ENCODE data around the gene FOXL2.
"Not testable (repeated sequence)": the region's sequence is repeated elsewhere in the genome, so short reads cannot be mapped to it uniquely, and the experiment has no call there.

Gene FOXL2

DNA sequence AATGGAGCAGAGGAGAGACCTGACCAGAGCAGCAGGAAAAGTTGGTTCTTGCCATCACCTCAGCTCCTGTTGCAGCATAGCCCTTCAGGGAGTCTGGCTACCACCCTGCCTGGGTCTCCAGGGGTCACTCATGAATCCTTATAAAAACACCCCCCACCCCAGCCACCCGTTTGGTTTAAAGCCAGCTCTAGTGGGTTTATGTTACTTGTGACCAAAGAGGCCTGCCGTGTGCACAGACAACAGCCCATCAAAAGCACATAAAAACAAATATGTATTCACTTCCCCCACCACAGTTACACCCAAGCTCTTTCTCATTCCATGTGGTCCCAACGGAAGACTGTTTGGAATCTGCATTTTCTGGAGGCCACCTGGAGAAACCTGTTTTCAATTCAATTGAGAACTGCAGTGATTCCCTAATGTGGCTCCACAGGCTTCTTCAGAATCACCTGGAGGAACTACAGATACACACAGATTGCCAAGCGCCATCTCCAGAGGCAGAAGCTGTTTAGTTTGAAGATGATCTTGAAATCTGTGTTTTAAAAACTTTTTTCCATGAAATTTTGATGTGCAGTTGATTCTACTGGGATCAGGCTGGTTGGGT lies 13.8 kb downstream of the FOXL2 start:
- DNase-seq (ENCODE audit: low read depth), result no peak

DNA sequence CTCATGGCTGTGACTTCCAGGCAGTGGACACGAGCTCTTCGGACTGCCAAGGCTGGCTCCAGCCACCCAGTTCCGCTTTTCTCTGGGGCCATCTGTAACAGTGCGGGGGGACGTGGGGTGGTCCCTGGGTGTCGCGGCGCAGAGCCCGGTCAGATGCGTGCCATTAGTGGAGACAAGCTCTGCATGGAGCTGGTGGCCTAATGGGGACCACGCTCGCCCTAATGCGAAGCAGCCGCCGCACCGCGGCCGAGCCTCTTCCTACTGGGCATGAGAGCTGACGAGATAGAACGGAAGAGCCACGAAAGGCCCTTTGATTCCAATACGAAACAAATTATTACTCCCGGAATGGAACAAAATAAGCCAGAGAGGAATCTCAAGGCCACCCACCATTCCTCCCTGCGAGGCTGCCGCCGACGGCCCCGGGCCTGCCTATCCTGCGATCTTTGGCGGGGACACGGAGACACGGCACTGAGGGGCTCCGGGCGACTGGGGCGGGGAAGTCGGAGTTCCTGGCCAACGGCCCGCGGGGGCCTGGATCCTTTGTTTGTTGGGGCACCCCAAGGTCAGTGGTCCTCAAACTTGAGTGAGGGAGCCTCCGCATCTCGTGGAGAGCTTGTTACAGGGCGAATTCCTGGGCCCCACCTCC lies 18.1 kb downstream of the FOXL2 start:
- no peak for DNase-seq (ENCODE audit: low read depth)

DNA sequence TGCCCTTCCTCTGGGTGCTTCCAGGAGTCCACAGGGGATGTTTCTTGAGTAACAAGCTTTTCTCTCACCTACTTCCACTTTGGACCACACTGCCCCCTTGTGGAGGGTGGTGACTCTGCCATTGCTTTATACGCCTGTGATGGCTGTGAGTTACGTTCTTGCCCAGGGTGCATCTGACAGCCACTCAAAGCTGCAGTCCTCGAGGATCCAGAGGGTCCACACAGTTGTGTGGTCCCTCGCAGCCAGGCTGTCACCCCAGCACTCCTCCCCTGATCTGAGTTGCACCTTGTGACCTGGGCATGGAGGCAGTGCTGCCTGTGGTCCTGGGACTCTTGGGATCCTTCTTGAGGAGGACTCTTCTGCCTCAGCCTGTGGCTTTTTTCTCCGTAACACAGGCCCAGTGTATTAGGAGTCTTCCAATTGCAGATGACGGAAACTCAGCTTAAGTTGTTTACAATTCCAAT lies 23.4 kb downstream of the FOXL2 start:
- peak; percentile 72 for DNase-seq (ENCODE audit: low read depth)

DNA sequence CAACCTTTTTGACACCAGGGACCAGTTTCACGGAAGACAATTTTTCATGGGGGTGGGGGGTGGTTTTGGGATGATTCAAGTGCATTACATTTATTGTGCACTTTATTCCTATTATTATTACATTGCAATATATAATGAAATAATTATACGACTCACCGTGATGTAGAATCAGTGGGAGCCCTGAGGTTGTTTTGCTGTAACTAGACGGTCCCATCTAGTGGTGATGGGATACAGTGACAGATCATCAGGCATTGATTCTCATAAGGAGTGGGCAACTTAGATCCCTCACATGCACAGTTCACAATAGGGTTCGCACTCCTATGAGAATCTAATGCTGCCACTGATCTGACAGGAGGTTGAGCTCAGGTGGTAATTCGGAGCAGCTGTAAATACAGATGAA lies 24.5 kb downstream of the FOXL2 start:
- not testable (repeated sequence) for DNase-seq (ENCODE audit: low read depth)

DNA sequence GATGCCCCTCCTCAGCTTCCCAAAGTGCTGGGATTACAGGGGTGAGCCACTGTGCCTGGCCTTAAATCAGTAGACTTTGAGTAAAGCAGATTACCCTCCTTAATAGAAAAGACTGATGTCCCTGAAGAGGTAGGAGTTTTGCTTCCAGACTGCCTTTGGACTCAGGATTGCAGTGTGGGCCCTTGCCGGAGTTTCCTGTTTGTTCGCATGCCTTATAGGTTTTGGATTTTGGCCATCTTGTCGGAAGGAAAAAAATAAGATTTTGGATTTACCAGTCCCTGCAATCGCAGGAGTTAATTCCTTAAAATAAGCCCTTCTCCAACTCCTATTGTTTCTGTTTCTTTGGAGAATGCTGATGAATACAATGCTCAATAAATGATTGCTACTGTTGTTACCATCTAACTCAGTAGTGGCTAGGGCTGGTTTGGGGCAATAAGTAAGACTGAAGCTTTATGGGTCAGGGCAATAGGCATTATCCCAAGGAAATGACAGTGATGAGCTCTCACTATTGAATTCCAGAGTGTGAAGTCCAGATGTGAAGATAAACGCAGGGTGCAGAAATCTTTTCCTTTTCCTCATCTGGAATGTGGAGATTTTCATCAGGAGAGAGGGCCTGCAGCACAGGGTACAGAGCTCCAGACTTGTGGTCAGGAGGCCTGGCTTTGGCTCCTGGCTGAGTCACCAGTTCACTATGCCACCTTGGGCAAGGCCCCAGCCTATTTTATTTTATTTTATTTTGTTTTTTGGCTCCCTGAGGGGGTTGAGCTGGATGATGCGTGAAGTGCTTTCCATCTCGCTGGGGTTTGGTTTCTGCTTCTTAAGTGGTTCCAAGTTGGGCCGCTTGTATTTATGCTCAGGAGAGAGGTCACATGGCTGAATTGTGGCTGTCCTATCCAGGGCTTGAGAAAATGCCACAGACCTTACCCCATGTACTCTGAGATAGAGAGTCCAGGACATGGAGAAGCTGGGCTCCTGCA lies 25.3 kb downstream of the FOXL2 start:
- DNase-seq (ENCODE audit: low read depth), result no peak

DNA sequence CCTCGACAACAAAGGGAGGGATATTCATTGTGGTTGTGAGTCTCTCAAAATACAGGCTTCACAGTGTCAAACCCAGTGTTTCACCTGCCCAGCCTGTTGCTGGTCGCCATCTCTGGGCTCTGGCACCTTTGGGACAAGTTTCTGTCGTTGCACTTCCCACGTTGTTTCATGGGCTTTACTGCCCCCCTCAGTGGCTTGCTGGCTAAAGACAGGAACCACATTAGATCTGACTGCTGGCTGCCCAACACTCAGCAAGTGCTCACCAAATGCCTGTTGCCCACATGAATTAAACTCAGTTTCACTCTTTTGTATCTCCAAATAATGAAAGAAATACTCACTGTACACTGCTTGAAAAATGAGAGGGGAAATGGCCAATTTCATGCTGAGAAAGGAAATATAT lies 27.6 kb downstream of the FOXL2 start:
- DNase-seq (ENCODE audit: low read depth), result no peak

DNA sequence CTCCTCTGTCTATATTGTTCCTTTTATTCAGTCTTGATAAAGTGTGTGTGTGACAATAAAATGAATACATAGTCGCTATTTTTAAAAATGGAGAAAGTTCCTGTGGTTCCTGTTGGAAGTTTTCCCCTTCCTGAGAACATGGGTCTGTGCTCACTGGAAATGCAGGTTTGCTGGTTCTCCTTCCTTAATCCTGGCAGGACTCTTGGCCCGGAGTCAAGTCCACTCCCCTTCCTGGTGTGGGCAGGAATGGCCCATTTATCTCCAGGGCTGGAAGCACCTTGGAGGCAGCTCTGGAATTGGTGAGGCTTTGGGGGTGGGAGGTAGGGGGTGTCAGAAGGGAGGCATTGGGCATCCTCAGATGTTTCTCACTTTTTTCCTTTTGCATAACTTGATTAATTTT lies 30.1 kb downstream of the FOXL2 start:
- DNase-seq (ENCODE audit: low read depth), result no peak

DNA sequence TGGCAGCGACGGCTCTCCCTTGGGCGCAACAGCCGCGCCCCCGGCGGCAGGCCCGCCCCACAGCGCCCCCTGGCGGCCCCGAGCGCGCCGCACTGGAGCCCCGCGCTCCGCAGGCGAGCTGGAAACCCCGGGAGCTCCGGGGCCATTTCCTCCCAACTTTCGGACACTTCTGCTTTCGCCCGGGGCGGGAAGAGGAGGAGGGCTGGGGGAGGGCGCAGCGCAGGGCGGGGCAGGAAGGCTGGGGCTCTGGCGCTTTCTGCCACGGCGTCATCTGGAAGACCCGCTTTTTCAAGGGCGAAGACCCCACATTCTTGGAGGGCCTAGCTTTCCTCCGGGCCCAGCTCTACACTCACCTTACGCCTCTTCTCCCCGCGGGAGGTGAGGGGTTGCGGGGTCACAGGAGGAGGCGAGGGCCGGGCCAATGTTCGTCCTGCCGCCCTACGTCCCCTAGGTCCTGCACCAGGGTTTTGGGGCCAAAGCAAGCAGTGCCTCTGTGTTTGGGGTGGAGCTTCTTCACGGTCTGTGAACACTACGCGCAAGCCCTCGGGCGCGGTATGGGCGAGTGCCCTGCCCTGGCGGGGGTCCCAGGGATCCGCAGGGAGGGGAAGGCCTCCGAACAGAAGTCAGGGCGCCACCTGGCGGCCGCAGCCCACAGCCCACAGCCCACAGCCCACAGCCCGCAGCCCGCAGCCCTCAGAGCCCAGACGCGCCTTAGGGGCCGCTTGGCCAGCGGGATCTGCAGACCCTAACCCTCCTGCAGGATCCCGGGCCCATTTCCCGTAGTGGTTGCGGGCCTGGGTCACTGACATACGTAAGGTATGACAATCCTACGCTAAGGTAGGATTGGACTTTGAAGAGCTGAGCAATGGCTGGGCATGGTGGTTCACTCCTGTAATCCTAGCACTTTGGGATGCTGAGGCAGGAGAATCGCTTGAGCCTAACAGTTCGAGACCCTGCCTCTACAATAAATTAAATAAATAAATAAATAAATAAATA lies 31.1 kb downstream of the FOXL2 start:
- peak; percentile 66 for DNase-seq (ENCODE audit: low read depth)

DNA sequence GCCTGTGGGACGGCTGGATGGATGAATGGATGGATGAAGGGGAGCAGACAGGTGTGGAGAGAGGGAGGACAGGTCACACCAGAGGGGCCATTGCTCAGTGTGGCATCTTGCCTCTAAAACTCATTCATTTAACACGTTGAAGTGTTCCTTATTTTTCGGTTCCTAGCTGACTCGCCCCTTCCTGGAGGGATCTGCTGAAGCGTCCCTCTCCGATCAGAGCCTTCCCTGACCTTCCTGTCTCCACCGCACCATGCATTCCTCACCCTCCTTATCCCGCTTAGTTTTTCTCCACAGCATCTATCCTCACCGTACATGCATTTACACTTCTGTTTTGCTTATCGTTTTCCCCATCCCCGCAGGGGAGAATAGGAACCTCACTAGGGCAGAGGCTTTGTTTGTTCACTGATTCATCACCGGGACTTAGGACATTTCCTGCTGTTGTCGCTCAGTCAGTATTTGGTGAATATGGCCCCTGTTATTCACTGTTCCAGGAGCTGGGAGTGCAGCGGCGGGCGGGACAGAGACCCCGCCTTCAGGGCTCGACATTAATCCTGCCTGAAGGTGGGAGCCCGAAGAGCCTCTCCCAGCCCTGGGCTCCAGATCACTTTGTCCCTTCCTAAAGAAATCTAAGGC lies 32.0 kb downstream of the FOXL2 start:
- no peak for DNase-seq (ENCODE audit: low read depth)

DNA sequence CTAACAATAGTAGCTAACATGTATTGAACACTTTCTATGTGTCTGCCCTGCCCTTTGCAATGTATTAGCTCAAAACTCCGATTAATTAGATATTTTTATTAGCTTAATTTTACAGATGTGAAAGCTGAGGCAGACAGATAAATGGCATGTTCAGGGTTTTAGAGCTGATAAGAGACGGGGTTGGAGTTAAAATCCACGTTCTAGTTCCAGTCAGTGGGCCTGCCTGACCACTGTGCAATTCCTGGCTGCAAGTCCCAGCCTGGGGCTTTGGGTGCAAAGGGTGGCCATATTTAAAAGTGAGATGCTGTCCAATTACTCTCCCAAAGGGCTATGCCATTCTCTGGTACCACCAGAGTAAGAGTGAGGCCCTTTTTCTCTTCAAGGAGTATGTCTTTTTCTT lies 33.2 kb downstream of the FOXL2 start:
- no peak for DNase-seq (ENCODE audit: low read depth)

DNA sequence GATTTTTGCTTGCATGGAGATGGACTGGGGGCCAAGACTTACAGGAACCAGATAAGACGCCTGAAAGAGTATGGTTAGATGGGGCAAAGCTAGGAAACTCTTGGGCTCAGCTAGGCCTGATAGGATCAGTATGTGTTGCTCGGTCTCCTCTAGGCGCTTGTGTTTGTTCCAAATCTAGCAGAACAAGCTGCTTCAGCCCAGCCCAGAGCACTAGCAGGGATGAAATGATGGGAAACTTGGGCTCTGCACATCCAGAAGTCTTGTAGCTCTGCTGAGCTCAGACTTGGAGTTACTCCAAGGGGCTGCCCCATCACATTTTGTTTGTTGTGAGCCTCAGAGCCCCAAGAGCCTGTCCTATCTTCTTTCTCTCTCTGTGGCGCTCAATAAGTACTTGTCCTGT lies 34.7 kb downstream of the FOXL2 start:
- DNase-seq (ENCODE audit: low read depth), result no peak

DNA sequence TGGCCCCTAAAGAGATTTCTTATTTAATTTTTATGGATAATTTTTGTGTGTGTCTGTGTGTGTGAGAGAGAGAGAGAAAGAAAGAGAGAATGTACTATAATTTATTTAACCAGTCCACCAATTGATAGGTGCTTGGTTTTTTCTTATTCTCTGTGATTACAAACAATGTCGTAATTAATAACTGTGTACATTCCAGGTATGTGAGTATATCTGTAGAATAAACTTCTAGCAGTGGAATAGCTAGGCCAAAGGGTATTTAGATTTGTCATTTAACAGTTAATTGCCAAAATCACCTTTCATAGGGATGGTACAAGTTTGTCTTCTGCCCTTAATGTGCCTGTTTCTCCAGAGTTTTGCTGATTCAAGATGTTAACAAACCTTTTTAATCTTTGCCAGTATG lies 35.3 kb downstream of the FOXL2 start:
- DNase-seq (ENCODE audit: low read depth), result no peak

DNA sequence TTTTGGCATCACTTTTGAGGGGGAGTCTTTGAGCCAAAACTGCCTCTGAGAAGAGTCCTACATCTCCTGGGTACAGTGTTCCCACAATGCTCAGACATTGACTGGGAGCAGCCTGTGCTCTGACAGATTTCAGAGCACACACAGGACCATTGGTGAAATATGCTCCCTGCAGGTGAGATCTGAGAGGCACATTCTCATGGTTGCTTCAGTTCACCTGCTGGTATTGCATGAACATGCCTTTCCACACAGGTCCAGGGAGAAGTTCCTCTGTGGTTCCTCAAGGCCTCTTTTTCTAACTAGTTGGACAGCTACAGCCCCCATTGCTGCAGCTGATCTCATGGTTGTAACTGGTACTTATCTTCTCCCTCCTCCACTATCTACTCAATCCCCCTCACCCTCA lies 37.0 kb downstream of the FOXL2 start:
- DNase-seq (ENCODE audit: low read depth), result no peak

DNA sequence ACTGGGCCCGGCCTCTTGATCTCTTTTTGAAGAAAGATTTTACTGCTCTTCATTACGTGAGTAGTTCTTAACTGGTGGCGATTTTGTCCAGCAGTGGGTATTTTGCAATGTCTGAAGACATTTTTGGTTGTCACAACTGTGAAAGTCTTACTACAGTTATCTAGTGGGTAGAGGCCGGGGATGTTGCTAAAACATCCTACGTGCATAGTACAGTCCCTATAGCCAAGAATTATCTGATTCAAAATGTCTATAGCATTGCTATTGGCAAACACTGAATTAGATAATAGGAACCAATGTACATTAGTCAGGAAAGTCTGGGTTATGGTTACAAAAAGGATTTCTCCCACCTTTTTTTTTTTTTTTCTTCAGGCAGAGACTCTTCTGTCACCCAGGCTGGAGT lies 38.1 kb downstream of the FOXL2 start:
- DNase-seq (ENCODE audit: low read depth), result no peak

DNA sequence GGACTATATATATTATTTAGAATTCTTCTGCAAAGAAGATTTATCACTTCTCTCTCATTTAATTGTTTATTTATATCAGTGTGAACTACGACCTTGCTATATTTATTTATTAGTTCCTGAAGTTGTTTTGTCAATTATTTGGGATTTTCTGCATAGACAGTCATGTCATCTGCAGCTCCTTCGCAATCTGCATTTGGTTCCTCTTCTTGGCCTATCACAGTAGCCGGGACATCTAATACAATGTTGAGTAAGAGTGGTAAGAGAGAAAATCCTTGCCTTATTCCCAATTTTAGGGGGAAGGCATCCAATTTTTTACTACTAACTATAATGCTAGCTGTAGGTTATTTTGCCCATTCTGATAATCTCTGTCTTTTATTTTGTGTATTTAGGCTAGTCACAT lies 39.4 kb downstream of the FOXL2 start:
- no peak for DNase-seq (ENCODE audit: low read depth)

DNA sequence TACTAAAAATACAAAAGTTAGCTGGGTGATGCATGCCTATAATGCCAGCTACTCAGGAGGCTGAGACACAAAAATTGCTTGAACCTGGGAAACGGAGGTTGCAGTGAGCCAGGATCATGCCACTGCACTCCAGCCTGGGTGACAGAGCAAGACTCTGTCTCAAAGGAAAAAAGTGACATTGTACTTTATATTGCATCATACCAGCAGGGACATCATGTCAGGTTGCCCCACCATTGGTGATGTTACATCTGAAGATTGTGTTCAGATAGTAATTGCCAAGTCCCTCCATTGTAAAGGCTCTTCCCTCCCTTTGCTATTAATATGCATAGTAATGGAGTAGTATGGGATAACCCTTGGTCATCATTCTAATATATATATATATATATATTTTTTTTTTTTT lies 44.8 kb downstream of the FOXL2 start:
- DNase-seq (ENCODE audit: low read depth), result no peak

DNA sequence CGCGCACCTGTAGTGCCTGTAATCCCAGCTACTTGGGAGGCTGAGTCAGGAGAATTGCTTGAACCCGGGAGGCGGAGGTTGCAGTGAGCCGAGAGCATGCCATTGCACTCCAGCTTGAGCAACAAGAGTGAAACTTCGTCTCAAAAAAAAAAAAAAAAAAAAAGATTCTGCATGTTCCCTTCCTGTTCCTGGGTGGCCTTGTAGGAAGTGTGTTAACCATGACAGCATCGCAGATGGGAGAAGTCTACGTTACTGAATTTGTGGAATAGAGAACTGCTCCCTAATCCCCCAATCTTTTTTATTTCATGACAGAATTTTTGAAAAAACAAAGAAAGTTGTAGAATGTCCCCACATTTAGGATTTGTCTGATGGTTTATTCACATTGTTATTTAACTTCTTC lies 45.4 kb downstream of the FOXL2 start:
- no peak for DNase-seq (ENCODE audit: low read depth)

DNA sequence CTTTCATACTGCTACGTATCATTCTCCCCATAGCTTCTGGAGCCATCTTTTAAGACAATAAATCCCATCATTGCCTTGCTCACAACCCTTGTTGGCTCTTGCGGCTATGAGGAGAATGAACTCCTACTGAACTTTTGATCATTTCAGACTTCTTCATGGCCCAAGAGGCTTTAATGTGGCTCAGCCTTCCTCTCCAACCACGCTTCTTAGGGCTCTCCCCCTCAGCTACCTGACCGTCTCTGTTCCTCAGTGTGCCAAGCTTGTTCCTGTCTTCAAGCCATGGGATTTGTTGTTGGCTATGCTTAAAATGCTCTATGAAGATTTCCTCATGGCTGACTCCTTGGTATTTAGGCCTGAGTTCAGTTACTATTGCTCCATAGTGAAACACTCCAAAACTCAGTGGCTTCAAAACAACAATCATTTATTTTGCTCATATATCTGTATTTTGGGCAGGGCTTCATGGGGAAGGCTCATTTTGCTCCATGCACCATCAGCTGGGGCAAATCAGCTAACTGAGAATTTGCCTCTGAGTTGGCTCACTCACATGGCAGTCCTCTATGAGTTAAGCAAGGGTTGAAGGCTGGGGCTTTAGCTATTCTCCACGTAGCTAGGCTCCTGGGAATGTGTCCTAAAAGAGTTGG lies 47.5 kb downstream of the FOXL2 start:
- no peak for DNase-seq (ENCODE audit: low read depth)

DNA sequence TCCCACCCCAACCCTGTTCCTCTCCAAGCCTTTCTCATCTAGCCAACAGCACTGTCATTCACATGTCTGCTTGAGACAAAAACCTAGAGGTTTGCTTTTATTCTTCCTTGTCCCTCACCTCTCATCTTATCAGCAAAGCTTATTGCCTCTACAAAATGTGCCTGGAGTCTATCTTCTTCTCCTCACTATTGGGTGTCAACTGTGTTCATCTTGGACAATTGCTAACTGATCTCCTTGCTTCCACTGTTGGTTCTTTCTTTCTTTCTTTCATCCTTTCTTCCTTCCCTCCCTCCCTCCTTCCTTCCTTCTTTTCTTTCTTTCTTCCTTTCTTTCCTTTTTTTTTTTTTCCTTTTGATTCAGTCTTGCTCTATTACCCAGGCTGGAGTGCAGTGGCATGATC lies 48.2 kb downstream of the FOXL2 start:
- no peak for DNase-seq (ENCODE audit: low read depth)

DNA sequence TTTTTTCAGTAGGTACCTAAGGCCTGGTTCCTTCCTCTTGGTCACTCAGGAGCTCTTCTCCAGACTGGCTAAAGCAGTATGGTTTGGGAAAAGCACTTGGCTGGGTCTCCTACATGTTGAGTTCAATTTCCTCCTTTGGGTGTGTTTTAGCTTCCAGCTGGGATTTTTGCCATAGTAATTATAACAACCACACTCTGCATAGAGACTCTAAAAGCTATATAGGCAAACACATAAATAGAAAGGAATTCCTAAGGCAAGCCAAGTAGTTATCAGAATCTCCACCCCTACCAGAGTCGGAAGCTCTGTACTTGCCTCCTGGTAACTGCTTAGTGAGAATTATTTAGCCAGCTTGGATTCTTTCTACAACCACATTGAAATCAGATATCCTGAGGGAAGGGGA lies 48.6 kb downstream of the FOXL2 start:
- DNase-seq (ENCODE audit: low read depth), result no peak

Data from activated T-helper 1 cell treated with Interleukin-2 at 50 U/mL for 16 hours (primary cell).